ENCODE data around the gene TNFRSF14. TPM values are rescaled to one million over a fixed set of nuclear protein-coding genes. Genes with fewer than 3 reads are reported as not detected.

The TNFRSF14 gene
- total and polyA plus RNA-seq, 2 of the 13 experiments (the other 11 are each of a cell fraction or from before 2014, with no cell fraction given) = 11.9 to 49.9 TPM

GRCh38 chr1:2548068-2548589 lies 8.0 kb upstream of the TNFRSF14 start (continued):
- no peak for TF ChIP-seq ATF7-NPFF (CRISPR knock-in tag; IDR thresholded peaks at IDR 0.05; ENCODE audit: low read depth)
- TF ChIP-seq ZNF30 (CRISPR knock-in tag; IDR thresholded peaks at IDR 0.05) = no peak
- TF ChIP-seq SP5 (CRISPR knock-in tag; IDR thresholded peaks at IDR 0.05; ENCODE audit: borderline replicate concordance, low read depth) = peak; percentile 19; the same call in 1 of the 2 replicates
- TF ChIP-seq SATB2 (CRISPR knock-in tag; IDR thresholded peaks at IDR 0.05) = no peak
- no peak for TF ChIP-seq ZBTB43 (CRISPR knock-in tag; conservative IDR thresholded peaks at IDR 0.05)
- no peak for TF ChIP-seq MTA1 (CRISPR knock-in tag; IDR thresholded peaks at IDR 0.05; ENCODE audit: borderline replicate concordance)
- TF ChIP-seq SRSF9 (IDR thresholded peaks at IDR 0.05; ENCODE audit: borderline replicate concordance, insufficient read depth, low read depth, low read length, poor library complexity, severe bottlenecking) = no peak
- TF ChIP-seq, protein P1, sequence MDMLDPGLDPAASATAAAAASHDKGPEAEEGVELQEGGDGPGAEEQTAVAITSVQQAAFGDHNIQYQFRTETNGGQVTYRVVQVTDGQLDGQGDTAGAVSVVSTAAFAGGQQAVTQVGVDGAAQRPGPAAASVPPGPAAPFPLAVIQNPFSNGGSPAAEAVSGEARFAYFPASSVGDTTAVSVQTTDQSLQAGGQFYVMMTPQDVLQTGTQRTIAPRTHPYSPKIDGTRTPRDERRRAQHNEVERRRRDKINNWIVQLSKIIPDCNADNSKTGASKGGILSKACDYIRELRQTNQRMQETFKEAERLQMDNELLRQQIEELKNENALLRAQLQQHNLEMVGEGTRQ (IDR thresholded peaks at IDR 0.05; ENCODE audit: low read depth, low read length) = no peak
- TF ChIP-seq, protein P1 (CRISPR knock-in tag; IDR thresholded peaks at IDR 0.05; ENCODE audit: borderline replicate concordance) = no peak
- no peak for TF ChIP-seq MBD4 (IDR thresholded peaks at IDR 0.05; ENCODE audit: borderline replicate concordance, low read length)
- 0 out of 2 replicates have a peak, but pooled peaks have one; percentile 42 for TF ChIP-seq ZNF543 (CRISPR knock-in tag; IDR thresholded peaks at IDR 0.05)
- TF ChIP-seq HNRNPL (IDR thresholded peaks at IDR 0.05; ENCODE audit: low read depth, low read length) = 0 out of 2 replicates have a peak, but pooled peaks have one; percentile 71
- peak; percentile 55; the same call in 1 of the 2 replicates for TF ChIP-seq ZNF710 (CRISPR knock-in tag; IDR thresholded peaks at IDR 0.05; ENCODE audit: borderline replicate concordance)
- no peak for TF ChIP-seq ZNF503 (CRISPR knock-in tag; IDR thresholded peaks at IDR 0.05)
- TF ChIP-seq ELF3 (CRISPR knock-in tag; IDR thresholded peaks at IDR 0.05) = peak; percentile 35; the same call in 1 of the 2 replicates
- TF ChIP-seq, protein P2, sequence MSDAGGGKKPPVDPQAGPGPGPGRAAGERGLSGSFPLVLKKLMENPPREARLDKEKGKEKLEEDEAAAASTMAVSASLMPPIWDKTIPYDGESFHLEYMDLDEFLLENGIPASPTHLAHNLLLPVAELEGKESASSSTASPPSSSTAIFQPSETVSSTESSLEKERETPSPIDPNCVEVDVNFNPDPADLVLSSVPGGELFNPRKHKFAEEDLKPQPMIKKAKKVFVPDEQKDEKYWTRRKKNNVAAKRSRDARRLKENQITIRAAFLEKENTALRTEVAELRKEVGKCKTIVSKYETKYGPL (CRISPR knock-in tag; IDR thresholded peaks at IDR 0.05) = no peak
- TF ChIP-seq ZNF235 (CRISPR knock-in tag; IDR thresholded peaks at IDR 0.05; ENCODE audit: borderline replicate concordance) = 0 out of 2 replicates have a peak, but pooled peaks have one; percentile 30
- TF ChIP-seq, protein P3, sequence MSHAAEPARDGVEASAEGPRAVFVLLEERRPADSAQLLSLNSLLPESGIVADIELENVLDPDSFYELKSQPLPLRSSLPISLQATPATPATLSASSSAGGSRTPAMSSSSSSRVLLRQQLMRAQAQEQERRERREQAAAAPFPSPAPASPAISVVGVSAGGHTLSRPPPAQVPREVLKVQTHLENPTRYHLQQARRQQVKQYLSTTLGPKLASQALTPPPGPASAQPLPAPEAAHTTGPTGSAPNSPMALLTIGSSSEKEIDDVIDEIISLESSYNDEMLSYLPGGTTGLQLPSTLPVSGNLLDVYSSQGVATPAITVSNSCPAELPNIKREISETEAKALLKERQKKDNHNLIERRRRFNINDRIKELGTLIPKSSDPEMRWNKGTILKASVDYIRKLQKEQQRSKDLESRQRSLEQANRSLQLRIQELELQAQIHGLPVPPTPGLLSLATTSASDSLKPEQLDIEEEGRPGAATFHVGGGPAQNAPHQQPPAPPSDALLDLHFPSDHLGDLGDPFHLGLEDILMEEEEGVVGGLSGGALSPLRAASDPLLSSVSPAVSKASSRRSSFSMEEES (CRISPR knock-in tag; IDR thresholded peaks at IDR 0.05) = no peak
- TF ChIP-seq NFYB (CRISPR knock-in tag; IDR thresholded peaks at IDR 0.05) = no peak

All from HepG2 (cell line).